ENCODE results near the gene EFNB1.

DNA sequence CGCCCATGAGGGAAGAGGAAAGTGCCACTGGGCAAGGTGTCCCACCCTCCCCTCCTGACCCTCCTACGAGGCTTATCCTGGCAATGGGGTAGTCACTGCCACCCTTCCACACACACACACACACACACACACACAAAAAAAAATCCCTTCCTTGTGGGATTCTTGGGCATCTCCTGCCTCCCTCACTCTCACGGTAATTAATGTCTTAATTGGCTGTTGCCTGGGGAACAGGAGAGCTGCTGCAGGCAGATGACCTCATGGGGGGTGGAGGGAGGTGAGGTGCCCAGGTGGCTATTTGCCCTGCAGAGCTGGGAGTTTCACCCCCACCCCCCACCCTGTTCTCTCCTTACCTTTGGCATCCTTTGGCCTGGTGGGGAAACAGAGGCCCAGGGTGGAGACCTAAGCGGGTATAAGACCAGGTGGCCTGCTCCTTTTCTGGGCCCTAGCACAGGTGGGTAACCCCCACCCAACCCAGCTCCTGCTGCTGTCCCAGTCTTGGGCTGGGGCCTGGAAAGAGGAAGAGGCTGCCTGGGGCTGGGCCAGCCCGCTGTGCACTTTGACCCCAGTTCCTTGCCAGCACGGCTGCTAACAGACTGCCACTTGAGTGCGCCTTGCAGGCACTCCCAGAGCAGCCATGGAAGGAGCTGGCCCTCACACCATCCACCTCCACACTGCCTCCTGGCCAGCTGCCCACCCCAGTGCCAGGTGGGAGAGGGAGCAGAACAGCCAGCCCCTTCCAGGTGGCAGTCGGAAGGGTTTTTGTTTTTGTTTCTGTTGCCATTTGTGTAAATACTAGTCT is 12.6 kb downstream of the EFNB1 start:
- TF ChIP-seq, protein P1, sequence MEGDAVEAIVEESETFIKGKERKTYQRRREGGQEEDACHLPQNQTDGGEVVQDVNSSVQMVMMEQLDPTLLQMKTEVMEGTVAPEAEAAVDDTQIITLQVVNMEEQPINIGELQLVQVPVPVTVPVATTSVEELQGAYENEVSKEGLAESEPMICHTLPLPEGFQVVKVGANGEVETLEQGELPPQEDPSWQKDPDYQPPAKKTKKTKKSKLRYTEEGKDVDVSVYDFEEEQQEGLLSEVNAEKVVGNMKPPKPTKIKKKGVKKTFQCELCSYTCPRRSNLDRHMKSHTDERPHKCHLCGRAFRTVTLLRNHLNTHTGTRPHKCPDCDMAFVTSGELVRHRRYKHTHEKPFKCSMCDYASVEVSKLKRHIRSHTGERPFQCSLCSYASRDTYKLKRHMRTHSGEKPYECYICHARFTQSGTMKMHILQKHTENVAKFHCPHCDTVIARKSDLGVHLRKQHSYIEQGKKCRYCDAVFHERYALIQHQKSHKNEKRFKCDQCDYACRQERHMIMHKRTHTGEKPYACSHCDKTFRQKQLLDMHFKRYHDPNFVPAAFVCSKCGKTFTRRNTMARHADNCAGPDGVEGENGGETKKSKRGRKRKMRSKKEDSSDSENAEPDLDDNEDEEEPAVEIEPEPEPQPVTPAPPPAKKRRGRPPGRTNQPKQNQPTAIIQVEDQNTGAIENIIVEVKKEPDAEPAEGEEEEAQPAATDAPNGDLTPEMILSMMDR (IDR thresholded peaks at IDR 0.05): no peak
- TF ChIP-seq POLR2A (IDR thresholded peaks at IDR 0.05): peak; percentile 47 to 58
